AG08395 (cell line): ENCODE measurements around the gene EIF4EBP3.
"Not testable (repeated sequence)": the region's sequence is repeated elsewhere in the genome, so short reads cannot be mapped to it uniquely, and the experiment has no call there.

ENCODE experiments used
- DNase-seq: peaks from one replicate; pipeline ENCODE4 v3.0.0; 2012; ENCODE audit warnings: mixed read lengths, low spot score

The EIF4EBP3 gene

DNA sequence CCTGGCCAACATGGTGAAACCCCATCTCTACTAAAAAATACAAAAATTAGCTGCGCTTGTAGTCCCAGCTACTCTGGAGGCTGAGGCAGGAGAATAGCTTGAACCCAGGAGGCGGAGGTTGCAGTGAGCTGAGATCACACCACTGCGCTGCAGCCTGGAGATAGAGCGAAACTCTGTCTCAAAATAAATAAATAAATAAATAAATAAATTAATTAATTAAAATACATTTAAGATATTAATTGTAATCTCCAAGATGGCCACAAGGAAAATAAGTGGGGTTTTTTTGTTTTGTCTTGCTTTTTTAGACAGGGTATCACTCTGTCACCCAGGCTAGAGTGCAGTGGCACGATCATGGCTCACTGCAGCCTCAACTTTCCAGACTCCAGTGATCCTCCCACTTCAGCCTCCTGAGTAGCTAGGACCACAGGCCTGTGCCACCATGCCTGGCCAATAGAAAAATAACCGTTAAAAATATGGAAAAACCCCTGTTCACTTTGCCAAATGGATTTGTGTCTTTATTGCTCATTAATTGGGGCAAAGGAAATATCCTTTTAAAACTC is 31.8 kb downstream of the EIF4EBP3 start:
- not testable (repeated sequence) for DNase-seq

DNA sequence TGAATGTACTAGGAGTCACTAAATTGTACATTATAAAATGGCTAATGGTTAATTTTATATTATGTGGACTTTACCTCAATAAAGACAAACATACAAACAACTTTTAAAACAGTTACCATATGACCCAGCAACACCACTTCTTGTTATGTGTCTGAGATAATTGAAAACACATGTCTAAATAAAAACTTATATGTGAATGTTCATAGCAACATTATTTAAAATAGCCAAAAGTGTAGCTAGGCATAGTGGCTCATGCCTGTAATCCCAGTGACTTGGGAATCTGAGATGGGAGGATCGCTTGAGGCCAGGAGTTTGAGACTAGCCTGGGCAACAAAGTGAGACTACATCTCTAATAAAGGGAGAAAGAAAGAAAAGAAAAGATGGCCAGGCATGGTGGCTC is 40.0 kb downstream of the EIF4EBP3 start:
- no peak for DNase-seq

DNA sequence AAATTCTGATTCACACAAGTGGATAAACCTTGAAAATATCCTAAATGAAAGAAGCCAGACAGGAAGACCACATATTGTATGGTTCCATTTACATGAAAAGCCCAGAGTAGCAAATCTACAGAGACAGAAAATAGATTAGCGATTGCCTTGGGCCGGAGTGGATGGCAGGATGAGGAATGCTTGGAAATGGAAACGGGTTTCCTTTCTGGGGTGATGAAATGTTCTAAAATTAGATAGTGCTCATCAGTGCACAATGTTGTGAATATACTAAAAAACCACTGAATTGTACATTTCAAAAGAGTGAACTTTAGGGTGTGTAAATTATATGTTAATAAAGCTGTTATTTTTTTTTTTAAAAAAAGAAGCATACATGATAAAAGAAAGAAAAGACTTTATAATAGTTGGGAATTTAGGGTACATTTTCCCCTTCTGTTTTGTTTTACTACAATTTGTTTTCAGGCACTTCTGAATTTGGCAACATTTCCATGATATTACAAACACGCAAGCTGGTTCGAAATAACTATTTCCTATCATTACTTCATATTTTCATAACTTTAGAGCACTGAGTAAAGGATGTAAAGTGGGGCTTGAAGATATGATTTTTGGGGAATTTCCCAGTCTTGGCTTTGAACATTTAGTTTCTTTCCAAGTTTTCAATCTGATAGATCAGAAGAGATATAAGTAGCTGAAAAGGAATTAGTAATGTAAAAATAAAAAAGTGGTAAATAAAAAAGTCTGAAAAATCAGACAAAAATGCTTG is 41.0 kb downstream of the EIF4EBP3 start:
- DNase-seq, result peak; percentile 60

DNA sequence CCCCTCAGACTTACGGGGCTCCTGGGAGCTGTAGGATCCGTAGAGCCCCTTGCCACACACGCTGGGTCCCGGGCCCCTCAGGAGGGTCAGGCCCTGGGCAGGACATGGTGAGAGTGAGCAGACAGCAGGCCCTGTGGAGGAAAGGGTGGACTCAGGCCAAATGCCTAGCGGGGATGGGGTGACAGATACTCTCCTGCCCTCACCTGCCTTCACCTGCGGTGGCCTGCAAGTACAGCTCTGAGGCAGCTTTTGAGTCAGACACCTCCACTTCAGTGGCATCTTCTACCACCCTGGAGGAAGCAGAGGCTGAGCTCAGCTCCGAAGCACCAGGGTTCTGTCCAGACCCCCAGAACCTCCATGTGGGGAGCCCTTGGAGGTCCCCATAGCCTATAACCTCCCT is 43.4 kb downstream of the EIF4EBP3 start:
- no peak for DNase-seq

DNA sequence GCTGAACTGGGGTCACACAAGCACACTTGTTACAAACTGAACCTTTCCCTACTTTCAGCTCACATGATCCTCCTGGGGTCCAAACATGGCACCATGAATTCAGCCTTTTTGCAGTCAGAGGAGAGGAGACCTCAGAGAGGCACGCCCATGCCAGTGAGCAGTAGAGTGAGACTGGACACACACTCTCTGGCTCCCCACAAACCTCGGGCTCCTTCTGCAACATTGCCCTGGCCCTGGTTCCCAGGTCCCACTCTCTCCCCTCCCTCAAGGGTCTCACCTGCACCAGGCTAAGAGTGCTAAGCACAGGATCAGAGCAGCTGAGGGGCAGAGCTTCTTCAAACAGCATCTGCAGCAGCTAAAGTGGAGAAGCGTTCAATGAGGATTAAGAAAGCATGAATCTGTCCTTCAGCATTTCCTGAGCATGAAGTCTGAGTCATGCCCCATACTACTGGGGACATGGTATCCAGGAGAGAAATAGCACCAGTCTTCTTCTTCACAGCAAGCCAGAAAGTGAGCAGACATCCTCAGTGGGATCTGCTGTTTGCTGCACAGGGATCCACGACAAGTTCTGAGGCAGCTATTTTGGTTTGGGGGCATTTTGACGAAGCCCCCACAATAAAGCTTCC is 44.4 kb downstream of the EIF4EBP3 start:
- peak; percentile 70 for DNase-seq

DNA sequence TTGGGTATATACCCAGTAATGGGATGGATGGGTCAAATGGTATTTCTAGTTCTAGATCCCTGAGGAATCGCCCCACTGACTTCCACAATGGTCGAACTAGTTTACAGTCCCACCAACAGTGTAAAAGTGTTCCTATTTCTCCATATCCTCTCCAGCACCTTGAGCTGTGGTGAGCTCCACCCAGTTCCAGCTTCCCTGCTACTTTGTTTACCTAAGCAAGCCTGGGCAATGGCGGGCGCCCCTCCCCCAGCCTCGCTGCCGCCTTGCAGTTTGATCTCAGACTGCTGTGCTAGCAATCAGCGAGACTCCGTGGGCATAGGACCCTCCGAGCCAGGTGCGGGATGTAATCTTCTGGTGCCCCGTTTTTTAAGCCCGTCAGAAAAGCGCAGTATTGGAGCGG is 45.6 kb downstream of the EIF4EBP3 start:
- DNase-seq, result not testable (repeated sequence)

DNA sequence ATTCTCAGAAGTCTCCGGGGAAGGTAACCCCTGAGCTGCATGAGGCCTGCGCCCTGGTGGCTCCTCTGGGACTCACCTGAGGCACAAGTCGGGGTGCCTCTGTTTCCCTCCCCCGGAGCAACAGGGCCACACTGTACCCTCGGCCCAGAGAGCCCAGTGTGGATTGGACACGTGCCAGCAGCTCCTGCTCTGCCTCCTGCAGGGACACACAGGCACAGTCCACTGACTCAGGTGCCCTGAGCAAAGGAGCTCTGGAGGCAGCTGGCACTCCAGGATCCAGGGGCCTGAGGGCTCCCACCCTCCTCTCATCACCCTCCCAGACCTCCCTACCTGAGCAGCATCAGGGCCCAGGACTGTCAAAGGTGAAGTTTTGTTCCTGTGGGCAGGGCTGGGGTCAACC is 46.7 kb downstream of the EIF4EBP3 start:
- DNase-seq, result no peak

DNA sequence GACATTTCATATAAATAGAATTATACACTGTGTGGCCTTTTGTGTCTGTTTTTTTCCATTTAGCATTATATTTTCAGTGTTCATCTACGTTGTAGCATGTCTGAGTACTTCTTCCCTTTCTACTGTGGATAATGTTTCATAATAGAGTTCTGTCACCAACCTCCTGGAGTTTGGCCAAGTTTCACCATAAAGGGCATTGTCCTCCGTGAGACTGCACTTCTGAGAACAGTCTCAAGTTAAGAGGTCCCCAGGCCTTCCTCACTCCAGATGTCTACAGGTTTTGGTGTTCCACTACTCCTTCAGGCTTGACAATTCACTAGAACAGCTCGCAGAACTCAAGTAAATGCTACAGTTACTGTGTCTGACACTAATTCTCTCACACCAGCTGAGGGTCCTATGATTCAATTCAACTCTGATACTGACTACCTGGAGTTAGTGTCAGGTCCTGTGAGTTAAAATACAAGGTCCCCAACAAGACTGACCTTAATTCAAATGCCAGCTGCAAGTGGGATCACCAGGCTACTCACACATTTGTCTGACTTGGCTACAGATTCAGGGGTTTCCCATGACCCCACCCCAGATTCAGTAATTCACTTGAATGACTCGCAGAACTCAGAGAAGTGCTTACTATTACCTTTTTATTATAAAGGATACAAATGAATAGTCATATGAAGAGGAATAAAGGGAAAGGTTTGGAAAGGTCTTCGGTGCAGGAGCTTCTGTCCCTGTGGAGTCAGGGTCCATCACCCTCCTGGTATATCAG is 48.3 kb downstream of the EIF4EBP3 start:
- no peak for DNase-seq

DNA sequence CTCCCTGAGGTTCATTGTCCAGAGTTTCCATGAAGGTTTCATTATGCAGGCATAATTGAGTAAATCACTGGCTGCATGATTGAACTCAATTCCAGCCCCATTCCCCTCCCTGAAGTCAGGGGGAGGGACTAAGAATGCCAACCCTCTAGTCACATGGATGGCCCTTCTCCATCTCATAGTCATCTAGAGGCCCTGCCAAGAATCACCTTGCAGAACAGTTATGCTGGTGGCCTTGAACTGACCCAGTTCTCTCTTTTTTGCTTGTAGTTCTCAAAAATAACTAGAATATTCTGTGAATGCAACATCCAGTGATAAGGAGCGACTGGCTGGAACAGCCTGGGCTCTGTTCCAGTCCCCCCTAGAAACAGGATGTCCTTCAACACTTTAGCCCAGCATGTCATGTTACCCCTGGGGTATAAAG is 48.9 kb downstream of the EIF4EBP3 start:
- no peak for DNase-seq

DNA sequence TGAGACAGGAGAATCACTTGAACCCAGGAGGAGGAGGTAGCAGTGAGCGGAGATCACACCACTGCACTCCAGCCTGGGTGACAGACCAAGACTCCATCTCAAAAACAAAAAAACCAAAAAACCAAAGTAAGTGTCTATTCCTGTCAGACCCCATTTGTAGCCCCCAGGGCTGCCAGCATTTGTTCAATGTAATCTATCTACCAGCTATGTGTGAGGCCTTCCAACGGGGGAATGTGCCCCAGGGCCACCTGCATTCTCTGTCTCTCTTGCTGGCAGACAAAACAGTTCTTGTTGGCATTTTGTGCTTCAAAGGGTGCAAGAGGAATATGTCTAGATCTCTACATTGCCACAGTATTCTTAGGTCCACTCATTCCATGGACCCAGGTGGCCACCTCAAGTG is 51.4 kb downstream of the EIF4EBP3 start:
- DNase-seq, result no peak
